Stimulated activated CD4-positive, alpha-beta T cell treated with anti-CD3 and anti-CD28 coated beads, Interleukin-4, amount 100 ng/mL, for 1 hour (primary cell): Measurements from ENCODE around the gene CBX4.
A peak's percentile ranks its signal among the peaks of the same experiment; 100 is the strongest.
"Not testable (repeated sequence)": the region's sequence is repeated elsewhere in the genome, so short reads cannot be mapped to it uniquely, and the experiment has no call there.

Experiments
- DNase-seq: peaks from one replicate; pipeline ENCODE4 v3.0.0-alpha.2; 2020

CBX4 gene

GRCh38 chr17:79859676-79860615, 20.7 kb upstream of the CBX4 start:
- DNase-seq: no peak

DNA sequence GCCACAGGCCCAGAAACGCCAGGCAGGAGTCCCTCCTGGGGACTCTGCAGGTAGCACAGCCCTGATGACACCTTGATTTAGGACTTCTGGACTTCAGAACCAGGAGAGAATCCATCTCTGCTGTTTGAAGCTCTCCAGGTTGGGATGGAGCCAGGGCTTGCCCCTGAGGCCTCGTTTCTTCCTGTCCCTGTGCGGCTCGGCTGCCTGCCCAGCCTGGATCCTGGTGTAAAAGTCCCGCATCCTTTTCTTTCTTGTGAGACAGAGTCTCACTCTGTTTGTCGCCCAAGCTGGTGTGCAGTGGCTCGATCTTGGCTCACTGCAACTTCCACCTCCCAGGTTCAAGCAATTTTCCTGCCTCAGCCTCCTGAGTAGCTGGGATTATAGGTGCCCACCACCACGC, 17.9 kb upstream of the CBX4 start:
- DNase-seq: no peak

DNA sequence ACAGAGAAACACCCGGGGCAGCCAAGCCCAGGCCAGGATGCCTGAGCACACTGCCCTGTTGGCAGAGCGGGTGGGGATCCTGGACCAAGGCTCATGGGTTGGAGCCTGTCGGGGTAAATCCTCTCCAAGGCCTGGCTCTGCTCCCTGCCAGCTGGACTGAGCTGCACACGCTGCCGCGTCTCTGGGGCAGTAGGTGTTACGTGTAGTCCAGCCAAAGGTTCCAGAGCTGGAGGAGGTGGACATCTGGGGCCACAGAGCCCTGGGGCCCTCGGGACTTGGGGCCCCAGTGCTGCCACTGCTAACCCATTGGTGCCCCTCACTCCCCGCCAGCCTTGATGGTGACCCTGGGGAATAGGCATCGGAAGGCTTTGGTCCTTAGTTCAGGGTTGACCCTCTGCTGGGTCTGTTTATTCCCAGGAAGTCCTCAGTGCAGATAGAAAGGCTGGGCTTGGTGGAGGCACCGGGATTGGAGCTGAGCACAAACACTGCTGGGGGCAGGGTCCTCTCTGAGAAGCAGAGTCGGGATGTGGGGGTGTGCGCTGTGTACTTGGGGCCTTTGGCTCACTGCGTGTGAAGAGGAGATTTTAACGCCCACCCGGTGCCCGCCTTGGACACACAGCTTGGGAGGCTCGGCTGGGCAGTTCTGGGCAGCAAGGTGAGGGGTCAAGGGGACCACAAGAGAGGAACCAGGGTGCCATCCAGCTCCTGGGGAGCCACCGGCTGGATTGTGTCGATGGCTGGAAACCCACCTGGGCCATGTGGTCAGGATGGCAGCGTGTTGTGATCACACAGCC, 16.3 kb upstream of the CBX4 start:
- no peak for DNase-seq

GRCh38 chr17:79854080-79855060, 15.1 kb upstream of the CBX4 start:
- DNase-seq: no peak

GRCh38 chr17:79853168-79853567, 13.9 kb upstream of the CBX4 start:
- DNase-seq: not testable (repeated sequence)

GRCh38 chr17:79852748-79853147, 13.5 kb upstream of the CBX4 start:
- DNase-seq: no peak

DNA sequence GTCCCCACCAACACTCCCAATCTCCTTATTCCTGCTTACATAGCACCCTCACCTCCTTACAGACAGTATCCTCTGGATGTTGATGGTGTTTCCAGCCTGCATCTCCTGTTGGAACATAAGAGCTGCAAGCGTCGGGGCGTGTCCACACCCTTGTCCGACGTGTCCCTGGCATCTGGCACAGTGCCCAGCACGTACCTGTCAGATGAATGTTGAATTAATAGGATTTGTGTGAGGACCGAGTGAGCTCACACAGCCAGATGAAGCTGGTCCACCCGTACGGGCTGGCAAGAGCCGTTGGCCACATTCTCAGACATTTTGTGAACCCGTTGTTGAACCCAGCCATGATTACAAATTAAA, 12.2 kb upstream of the CBX4 start:
- DNase-seq: no peak

DNA sequence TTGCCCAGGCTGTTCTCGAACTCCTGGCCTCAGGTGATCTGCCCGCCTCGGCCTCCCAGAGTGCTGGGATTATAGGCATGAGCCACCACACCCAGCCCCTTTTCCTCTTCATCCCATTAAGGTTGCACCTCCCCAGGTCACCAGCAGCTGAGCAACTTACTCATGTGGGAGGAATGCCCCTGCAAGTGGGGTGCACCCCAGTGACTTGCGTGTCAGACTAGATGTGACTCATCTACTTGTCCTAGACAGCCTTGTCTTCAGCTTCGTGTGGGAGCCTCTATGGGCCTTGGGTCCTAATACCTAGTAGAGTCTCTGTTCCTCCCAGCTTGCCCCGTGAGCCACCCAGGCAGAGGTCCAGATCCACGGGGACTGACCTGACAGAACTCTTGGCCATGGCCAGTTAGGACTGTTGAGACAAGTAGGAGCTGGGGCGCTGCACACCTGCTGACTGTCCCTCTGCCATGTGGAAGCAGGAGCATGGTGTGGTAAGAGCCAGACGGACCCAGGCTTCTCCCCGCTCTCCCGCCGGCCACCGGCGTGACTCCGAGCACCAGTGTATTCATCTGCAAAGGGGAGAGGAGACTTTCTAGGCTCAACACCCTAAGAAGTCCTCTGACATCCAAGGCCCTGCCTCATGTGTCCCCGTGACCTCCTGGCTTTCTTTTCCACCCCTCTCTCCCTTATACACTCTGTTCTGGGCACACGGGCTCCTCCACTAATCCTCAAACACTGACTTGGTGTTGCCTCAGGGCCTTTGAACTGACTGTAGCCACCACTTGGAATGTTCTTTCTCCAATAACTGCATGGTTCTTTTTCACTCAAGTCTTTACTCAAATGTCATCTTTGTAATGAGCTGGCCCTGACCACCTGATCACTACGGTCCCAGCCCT, 11.6 kb upstream of the CBX4 start:
- no peak for DNase-seq

- no peak for DNase-seq
Measured at GRCh38 chr17:79849953-79850352, 10.7 kb upstream of the CBX4 start.

- no peak for DNase-seq
Measured at GRCh38 chr17:79848370-79848766, 9.1 kb upstream of the CBX4 start.

DNA sequence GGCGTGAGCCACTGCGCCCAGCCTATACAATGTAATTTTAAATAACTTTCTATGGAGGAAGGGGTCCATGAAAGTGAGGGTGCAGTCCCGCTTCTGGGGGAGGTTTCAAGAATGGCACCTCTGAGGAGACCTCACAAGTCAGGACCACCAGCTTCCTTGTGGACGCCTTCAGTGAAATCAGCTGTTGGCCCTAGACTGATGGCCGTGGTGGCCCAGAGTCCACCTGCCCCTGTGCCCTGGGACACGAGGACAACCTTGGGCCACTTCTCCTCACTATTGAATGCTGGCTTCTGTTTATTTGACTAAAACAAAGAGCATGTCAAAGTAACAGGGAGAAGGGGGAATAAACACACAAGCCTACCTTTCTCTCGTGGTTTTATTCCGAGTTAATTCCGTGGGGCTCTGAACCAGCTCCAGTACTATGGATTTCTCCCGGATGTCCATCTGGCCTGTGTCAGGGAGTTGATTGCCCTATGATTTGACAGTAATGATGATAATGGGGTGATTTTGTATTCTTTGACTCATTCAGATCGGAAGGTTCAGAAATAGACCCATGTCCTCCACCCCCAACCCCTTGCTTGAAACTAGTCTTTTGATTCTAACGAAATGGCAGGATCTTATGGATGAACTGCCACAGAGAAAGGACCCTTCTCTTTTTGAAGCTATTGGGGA, 8.6 kb upstream of the CBX4 start:
- DNase-seq: no peak

DNA sequence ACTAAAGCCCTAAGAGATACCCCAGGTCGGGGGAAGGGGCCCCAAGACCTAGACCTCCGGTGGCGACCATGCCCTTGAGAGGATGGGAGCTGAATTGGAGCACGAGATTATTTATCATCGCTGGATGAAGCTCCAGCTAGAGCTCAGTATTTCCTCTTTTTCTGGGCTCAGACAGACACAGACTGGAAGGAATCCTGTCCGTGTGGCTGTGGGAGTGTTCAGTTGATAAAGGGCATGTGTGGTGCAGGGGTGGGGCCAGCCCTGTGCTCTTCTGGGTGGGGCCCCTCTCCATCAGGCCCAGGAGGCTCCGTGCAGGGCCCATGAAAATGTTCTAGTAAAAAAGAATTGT, 6.3 kb upstream of the CBX4 start:
- no peak for DNase-seq

DNA sequence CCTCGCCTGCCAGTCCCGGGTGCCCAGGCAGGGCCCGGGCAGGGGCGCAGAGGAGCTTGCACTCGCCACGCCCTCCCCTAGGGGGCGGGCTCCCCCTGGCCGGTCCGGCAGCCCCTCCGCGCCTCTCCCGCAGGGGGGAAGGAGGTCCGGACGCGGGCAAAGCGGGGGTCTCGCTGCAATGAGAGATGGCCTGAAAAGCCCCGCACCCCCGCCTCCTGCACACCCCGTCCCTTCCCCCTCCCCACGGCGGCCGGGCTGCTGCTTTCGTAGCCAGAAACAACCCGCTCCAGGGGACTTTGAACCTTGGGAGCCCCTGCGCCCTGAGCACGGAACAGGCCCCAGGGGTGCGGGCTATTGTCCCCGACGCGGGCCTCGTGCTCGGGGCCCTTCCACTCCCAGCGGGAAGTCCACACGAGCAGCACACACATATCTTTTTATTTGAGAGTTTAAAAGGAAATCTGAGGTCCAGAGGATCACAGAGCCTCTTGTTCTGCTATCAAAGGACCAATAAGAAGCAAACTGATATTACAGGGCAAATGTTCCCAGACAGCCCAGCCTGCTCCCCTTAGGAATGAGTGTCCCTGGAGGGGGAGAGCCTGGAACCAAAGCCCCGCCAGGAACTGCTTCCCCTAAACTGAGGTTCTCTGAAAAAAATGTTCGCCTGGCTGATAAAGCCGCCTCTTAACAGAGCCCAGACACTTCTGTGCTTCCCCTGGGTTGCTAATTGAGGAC, 5.8 kb upstream of the CBX4 start:
- peak; percentile 62 for DNase-seq

DNA sequence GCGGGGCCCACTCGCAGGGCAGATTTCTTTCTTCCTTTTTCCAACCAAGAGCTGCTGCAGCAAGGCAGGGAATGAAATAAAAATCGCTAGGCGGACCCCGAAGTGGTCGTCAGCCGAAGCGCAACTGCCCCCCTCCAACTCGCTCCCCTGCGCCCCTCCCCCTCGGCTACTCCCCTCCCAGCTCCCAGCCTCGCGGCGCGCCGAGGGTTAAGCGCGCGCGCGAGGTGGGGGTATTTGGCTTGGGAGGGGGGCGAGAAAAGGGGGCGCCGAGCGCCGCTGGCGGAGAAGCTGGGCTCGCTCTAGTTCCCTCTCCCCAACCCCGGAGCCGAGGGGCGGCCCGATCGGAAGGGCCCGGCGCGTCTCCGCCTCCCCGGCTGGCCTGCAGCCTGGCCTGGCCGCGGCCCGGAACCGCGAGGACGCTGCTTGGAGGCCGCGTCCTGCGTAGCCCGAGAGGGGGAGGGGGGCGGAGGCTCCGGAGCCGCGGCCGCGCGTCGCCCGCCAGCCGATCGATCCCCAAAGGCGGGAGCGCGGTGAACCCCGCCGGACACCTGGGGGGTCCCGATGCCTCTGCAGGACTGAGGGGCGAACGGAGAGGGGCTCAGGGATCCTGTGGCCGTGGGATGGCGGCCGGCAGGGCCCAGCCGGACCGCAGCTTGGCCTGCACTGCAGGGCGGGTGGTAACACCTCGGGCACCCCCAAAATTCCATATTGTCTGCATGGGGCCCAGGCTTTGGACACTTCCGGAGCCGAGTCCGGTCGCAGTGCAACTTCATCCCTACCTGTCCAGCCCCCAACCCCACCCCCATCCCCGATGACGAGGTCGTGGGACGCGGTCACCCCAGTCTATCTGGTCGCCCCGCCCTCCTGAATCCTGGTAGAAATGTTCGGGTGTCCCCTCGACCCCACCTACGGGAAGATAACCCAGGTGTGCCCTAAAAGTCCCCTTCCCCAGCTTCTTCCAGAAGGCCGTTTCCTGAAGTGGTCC, 4.9 kb upstream of the CBX4 start:
- DNase-seq: no peak

- no peak for DNase-seq
Measured at GRCh38 chr17:79843474-79843815, 4.2 kb upstream of the CBX4 start.

DNA sequence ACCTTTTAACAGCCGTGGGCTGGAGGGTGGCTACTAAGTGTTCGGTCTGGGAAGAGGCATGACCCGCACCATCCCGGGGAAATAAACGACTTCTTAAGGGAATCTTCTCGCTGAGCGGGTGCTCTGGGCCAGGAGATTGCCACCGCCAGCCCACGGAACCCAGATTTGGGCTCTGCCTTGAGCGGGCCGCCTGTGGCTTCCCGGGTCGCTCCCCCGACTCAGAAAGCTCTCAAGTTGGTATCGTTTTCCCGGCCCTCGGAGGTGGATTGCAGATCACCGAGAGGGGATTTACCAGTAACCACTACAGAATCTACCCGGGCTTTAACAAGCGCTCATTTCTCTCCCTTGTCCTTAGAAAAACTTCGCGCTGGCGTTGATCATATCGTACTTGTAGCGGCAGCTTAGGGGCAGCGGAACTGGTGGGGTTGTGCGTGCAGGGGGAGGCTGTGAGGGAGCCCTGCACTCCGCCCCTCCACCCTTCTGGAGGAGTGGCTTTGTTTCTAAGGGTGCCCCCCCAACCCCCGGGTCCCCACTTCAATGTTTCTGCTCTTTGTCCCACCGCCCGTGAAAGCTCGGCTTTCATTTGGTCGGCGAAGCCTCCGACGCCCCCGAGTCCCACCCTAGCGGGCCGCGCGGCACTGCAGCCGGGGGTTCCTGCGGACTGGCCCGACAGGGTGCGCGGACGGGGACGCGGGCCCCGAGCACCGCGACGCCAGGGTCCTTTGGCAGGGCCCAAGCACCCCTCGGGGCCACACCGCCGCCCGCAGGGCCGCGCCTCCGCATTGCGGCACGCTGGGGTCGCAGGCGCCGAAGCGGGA, 3.6 kb upstream of the CBX4 start:
- no peak for DNase-seq

GRCh38 chr17:79842136-79842655, 3.0 kb upstream of the CBX4 start:
- no peak for DNase-seq
